ENCODE measurements around the gene ADRA2C. TPM values are rescaled to one million over a fixed set of nuclear protein-coding genes. Genes with fewer than 3 reads are reported as not detected.

The ADRA2C gene
- polyA plus RNA-seq, 1 of the 3 experiments (the other 2 are of a cell fraction), result 0.15 TPM

- TF ChIP-seq, protein P1, sequence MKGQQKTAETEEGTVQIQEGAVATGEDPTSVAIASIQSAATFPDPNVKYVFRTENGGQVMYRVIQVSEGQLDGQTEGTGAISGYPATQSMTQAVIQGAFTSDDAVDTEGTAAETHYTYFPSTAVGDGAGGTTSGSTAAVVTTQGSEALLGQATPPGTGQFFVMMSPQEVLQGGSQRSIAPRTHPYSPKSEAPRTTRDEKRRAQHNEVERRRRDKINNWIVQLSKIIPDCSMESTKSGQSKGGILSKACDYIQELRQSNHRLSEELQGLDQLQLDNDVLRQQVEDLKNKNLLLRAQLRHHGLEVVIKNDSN (IDR thresholded peaks at IDR 0.05; ENCODE audit: borderline replicate concordance, low read depth), result no peak
- TF ChIP-seq TEAD4 (IDR thresholded peaks at IDR 0.05; ENCODE audit: borderline replicate concordance, insufficient read depth), result no peak
- no peak for TF ChIP-seq FOXM1 (IDR thresholded peaks at IDR 0.05; ENCODE audit: low read depth)
- TF ChIP-seq FOSL2 (IDR thresholded peaks at IDR 0.05; ENCODE audit: borderline replicate concordance, low read depth), result no peak
- TF ChIP-seq POLR2AphosphoS5 (IDR thresholded peaks at IDR 0.05; ENCODE audit: low read depth, low read length), result no peak
- TF ChIP-seq REST (IDR thresholded peaks at IDR 0.05; ENCODE audit: low read depth, low read length), result no peak
- TF ChIP-seq RCOR1 (IDR thresholded peaks at IDR 0.05; ENCODE audit: low read length), result no peak
- TF ChIP-seq MAX (IDR thresholded peaks at IDR 0.05; ENCODE audit: low read depth), result no peak
- no peak for TF ChIP-seq CHD2 (IDR thresholded peaks at IDR 0.05; ENCODE audit: low read length, partially characterized antibody)
- no peak for TF ChIP-seq EZH2phosphoT487 (IDR thresholded peaks at IDR 0.05; ENCODE audit: borderline replicate concordance, low read depth)
- TF ChIP-seq MEF2A (IDR thresholded peaks at IDR 0.05; ENCODE audit: borderline replicate concordance, low read depth), result no peak
- no peak for TF ChIP-seq FOXJ3 (CRISPR knock-in tag; IDR thresholded peaks at IDR 0.05)
- no peak for TF ChIP-seq TAF1 (IDR thresholded peaks at IDR 0.05; ENCODE audit: borderline replicate concordance, low read depth, low read length)
- TF ChIP-seq MXI1 (IDR thresholded peaks at IDR 0.05; ENCODE audit: low read depth, low read length), result no peak
- no peak for TF ChIP-seq ZBTB33 (IDR thresholded peaks at IDR 0.05; ENCODE audit: borderline replicate concordance, low read depth)
- TF ChIP-seq RXRA (IDR thresholded peaks at IDR 0.05; ENCODE audit: borderline replicate concordance, low read depth), result no peak
- no peak for TF ChIP-seq RFX5 (IDR thresholded peaks at IDR 0.05; ENCODE audit: low read length)
- no peak for TF ChIP-seq NRF1 (IDR thresholded peaks at IDR 0.05; ENCODE audit: low read depth, low read length)
- TF ChIP-seq, protein P2, sequence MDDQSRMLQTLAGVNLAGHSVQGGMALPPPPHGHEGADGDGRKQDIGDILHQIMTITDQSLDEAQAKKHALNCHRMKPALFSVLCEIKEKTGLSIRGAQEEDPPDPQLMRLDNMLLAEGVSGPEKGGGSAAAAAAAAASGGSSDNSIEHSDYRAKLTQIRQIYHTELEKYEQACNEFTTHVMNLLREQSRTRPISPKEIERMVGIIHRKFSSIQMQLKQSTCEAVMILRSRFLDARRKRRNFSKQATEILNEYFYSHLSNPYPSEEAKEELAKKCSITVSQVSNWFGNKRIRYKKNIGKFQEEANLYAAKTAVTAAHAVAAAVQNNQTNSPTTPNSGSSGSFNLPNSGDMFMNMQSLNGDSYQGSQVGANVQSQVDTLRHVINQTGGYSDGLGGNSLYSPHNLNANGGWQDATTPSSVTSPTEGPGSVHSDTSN (IDR thresholded peaks at IDR 0.05), result no peak
- no peak for TF ChIP-seq JUND (IDR thresholded peaks at IDR 0.05)
- Histone ChIP-seq H3K27me3 (ENCODE audit: insufficient read depth) (no peaks in the 10 kb centered on the region), H3F3A (replicated peaks; ENCODE audit: insufficient read depth) (no peaks in the 10 kb centered on the region), H3K27ac (ENCODE audit: low read depth in 2 of 2, low read length in 1 of 2) (no peak overlapping the region), H3K9me3 (no peaks in the 10 kb centered on the region), H3K9ac (no peak overlapping the region), H3K36me3 (replicated peaks in 1 of 2; ENCODE audit: control insufficient read depth in 1 of 2, insufficient read depth in 2 of 2, low read length in 1 of 2) (no peaks in the 10 kb centered on the region), H3K4me2 (no peak overlapping the region), H3K4me1 (ENCODE audit: control insufficient read depth in 1 of 2, insufficient read depth in 2 of 2, low read depth in 1 of 2, low read length in 1 of 2) (peaks cover 0 to 6% of the 10 kb centered on the region in 2 experiments; a peak in 1 of 4 replicates), H3K9me2 (no peaks in the 10 kb centered on the region), H3K79me2 (ENCODE audit: insufficient read depth) (no peaks in the 10 kb centered on the region), H2AFZ (ENCODE audit: low read depth) (no peak overlapping the region), H4K20me1 (ENCODE audit: insufficient read depth) (no peaks in the 10 kb centered on the region), H3K4me3 (ENCODE audit: low read depth in 2 of 2, low read length in 1 of 2) (no peak overlapping the region)
- ChIA-PET POLR2A (no interaction called here), CTCF (interaction anchor here (0.8 kb wide), 1 partner anchor 15 kb away, joined by 3 read pairs; no protein-coding TSS in a partner anchor)
- WGBS (ENCODE audit: low lambda C conversion rate), result 55% methylated on average over 10 of the region's 10 CpGs
- DNase-seq, result no peak
Measured at GRCh38 chr4:3725936-3726870, 40.0 kb upstream of the ADRA2C start.
